Fibroblast of skin of left quadriceps (primary cell): ENCODE measurements around the gene AKAP13.

Experiments
- DNase-seq, 2 experiments: peaks; one replicate each; pipeline ENCODE4 v3.0.0-alpha.2; 2013; ENCODE audit warnings: low read depth in 2 of 2

AKAP13 gene

GRCh38 chr15:85730001-85730820, 349.8 kb downstream of the AKAP13 start:
- peak; percentile 31 to 34 for DNase-seq

- no peak for DNase-seq
Observed at GRCh38 chr15:85733416-85733815, 353.0 kb downstream of the AKAP13 start.

GRCh38 chr15:85737061-85737460, 356.7 kb downstream of the AKAP13 start:
- DNase-seq: no peak

GRCh38 chr15:85741021-85741421, 360.6 kb downstream of the AKAP13 start:
- DNase-seq: no peak

- DNase-seq: no peak
Observed at GRCh38 chr15:85741662-85742061, 361.3 kb downstream of the AKAP13 start.

GRCh38 chr15:85742186-85742821, 361.9 kb downstream of the AKAP13 start:
- peak; percentile 52 to 54 for DNase-seq

GRCh38 chr15:85743392-85744055, 363.1 kb downstream of the AKAP13 start:
- DNase-seq: no peak

- DNase-seq: no peak
Observed at GRCh38 chr15:85744579-85744978, 364.2 kb downstream of the AKAP13 start.

GRCh38 chr15:85745023-85745422, 364.6 kb downstream of the AKAP13 start:
- no peak for DNase-seq

GRCh38 chr15:85745525-85746150, 365.2 kb downstream of the AKAP13 start:
- no peak for DNase-seq

- no peak for DNase-seq
Observed at GRCh38 chr15:85746641-85747040, 366.2 kb downstream of the AKAP13 start.

- no peak for DNase-seq
Observed at GRCh38 chr15:85748176-85748575, 367.8 kb downstream of the AKAP13 start.

GRCh38 chr15:85748729-85749128, 368.3 kb downstream of the AKAP13 start:
- no peak for DNase-seq

GRCh38 chr15:85749261-85750151, 369.1 kb downstream of the AKAP13 start:
- no peak for DNase-seq

GRCh38 chr15:85750319-85751290, 370.2 kb downstream of the AKAP13 start:
- no peak for DNase-seq

GRCh38 chr15:85751291-85752123, 371.1 kb downstream of the AKAP13 start:
- DNase-seq: no peak

GRCh38 chr15:85752124-85752475, 371.7 kb downstream of the AKAP13 start:
- DNase-seq: no peak

- no peak for DNase-seq
Observed at GRCh38 chr15:85752491-85752961, 372.1 kb downstream of the AKAP13 start.

GRCh38 chr15:85753261-85753660, 372.9 kb downstream of the AKAP13 start:
- no peak for DNase-seq
